Keratinocyte (primary cell): ENCODE measurements around the gene GNAT2.

ENCODE experiments used
- EZH2 ChIP-seq: IDR thresholded peaks from one replicate; pipeline ENCODE4 v1.6.1; 2012; ENCODE audit warnings: inconsistent platforms, mild to moderate bottlenecking, low read length, moderate library complexity
- TF ChIP-seq, protein P1 (sequence below), 3 experiments: IDR thresholded peaks in 1 of 3; conservative IDR thresholded peaks in 1 of 3; optimal IDR thresholded peaks in 1 of 3; 2 replicates in 2 of 3; 3 replicates in 1 of 3; pipeline versions ENCODE3 to v1.5.1; 2011; ENCODE audit warnings: low read length in 3 of 3, mild to moderate bottlenecking in 3 of 3, moderate library complexity in 2 of 3, control low read depth in 1 of 3, inconsistent platforms in 1 of 3; ENCODE audit not compliant: insufficient read depth in 2 of 3; ENCODE audit errors: extremely low read depth in 1 of 3

DNA sequence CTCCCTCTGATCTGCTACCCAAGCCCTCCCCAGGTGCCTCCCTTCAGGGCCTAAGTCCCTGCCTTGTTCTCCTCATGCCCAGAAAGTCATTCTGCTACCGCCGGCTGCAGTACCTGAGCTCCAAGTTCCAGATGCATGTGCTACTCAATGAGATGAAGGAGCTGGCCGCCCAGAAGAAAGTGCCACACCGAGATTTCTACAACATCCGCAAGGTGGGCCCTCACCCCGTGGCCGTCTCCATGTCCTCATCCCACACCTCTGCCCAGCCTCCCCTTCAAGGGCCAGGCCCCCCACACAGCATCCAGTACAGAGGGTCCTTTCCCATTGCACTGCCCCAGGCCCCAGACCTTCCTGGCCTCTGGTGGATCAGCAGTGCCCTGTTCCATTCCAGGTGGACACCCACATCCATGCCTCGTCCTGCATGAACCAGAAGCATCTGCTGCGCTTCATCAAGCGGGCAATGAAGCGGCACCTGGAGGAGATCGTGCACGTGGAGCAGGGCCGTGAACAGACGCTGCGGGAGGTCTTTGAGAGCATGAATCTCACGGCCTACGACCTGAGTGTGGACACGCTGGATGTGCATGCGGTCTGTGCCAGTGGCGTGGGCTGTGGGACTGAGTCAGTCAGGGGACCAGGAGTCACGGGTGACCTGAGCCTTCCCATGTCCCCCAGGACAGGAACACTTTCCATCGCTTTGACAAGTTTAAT is 8.4 kb upstream of the GNAT2 start:
- no peak for TF ChIP-seq EZH2
- TF ChIP-seq, protein P1, sequence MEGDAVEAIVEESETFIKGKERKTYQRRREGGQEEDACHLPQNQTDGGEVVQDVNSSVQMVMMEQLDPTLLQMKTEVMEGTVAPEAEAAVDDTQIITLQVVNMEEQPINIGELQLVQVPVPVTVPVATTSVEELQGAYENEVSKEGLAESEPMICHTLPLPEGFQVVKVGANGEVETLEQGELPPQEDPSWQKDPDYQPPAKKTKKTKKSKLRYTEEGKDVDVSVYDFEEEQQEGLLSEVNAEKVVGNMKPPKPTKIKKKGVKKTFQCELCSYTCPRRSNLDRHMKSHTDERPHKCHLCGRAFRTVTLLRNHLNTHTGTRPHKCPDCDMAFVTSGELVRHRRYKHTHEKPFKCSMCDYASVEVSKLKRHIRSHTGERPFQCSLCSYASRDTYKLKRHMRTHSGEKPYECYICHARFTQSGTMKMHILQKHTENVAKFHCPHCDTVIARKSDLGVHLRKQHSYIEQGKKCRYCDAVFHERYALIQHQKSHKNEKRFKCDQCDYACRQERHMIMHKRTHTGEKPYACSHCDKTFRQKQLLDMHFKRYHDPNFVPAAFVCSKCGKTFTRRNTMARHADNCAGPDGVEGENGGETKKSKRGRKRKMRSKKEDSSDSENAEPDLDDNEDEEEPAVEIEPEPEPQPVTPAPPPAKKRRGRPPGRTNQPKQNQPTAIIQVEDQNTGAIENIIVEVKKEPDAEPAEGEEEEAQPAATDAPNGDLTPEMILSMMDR (optimal IDR thresholded peaks at IDR 0.05 in 1 of 3, IDR thresholded peaks at IDR 0.05 in 1 of 3, conservative IDR thresholded peaks at IDR 0.05 in 1 of 3; ENCODE audit: extremely low read depth in 1 of 3, insufficient read depth in 2 of 3, low read length in 3 of 3) = no peak
